Dendritic cell treated with granulocyte-macrophage colony-stimulating factor and Interleukin-4, amounts not matched to agents 40 ng/mL and 50 ng/mL, for 4 days (primary cell): ENCODE data around the gene CIAO2A.

Experiments
- H3K27ac Mint-ChIP-seq: one replicate; pipeline ENCODE4 v1.8.0; 2022; ENCODE audit warnings: mild to moderate bottlenecking, mixed read lengths
- H3K27me3 Mint-ChIP-seq: one replicate; pipeline ENCODE4 v1.8.0; 2022; ENCODE audit warnings: mild to moderate bottlenecking, mixed read lengths
- H3K36me3 Mint-ChIP-seq: one replicate; pipeline ENCODE4 v1.8.0; 2022; ENCODE audit warnings: low read depth, mixed read lengths
- H3K4me1 Mint-ChIP-seq: one replicate; pipeline ENCODE4 v1.8.0; 2022; ENCODE audit warnings: low read depth, mixed read lengths
- H3K4me3 Mint-ChIP-seq: one replicate; pipeline ENCODE4 v1.8.0; 2022; ENCODE audit warnings: mild to moderate bottlenecking, moderate library complexity, mixed read lengths
- H3K9me3 Mint-ChIP-seq: one replicate; pipeline ENCODE4 v1.8.0; 2022; ENCODE audit warnings: mixed read lengths
- intact Hi-C: fragments of 100-400 bp; cut with micrococcal nuclease; formaldehyde crosslinking; loops from one replicate; pipeline ENCODE4 v1.15.0; 2022

The CIAO2A gene

DNA sequence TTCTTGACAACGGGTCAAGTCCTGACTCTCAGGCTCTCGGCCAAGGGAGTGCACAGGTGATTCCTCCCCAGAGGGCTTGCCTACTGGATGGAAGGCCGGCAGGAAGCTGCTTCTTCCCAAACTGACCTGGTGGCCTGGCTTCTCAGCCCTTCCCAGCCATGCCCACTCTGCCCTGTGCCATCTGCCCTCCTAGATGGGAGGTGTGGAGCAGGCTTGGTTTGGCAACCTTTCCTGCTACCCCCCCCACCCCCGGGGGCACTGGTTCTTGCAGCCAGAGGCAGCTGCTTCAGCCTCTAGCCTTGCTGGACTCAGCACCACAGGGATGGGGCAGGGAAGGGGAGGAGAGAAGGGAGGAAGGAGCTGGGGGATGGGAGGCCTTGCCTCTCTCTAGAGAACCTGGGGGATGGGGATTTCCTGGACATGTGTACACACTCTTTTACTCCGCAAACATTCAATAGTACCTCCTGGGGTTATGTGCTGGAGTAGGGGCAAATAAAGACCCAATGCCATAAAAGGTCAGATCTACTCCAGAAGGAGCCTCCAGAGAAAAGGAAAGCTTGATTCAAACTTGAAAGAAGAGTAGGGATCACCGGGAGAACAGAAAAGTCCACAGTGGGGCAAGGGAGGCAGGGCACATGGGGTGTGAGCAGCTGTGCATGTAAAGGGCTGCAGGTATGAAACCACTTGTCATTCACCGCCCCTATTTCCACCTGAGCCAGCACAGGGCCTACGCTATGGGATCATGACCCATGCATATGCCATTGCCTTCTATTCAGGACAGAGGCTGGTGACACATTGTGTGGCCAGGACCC lies 43.2 kb downstream of the CIAO2A start:
- H3K9me3 Mint-ChIP-seq: no peaks in the 10 kb centered on the region
- no peak overlapping the region for H3K27ac Mint-ChIP-seq
- intact Hi-C loops: no loop called here
- no peak overlapping the region for H3K4me3 Mint-ChIP-seq
- H3K4me1 Mint-ChIP-seq: peaks cover 62% of the 10 kb centered on the region
- H3K27me3 Mint-ChIP-seq: peaks cover 65% of the 10 kb centered on the region
- no peaks in the 10 kb centered on the region for H3K36me3 Mint-ChIP-seq

GRCh38 chr15:64048781-64049460 lies 44.7 kb downstream of the CIAO2A start:
- no peaks in the 10 kb centered on the region for H3K9me3 Mint-ChIP-seq
- peaks cover 76% of the 10 kb centered on the region for H3K4me1 Mint-ChIP-seq
- H3K36me3 Mint-ChIP-seq: no peaks in the 10 kb centered on the region
- intact Hi-C loops: loop anchor here (5.0 to 10.0 kb wide), 3 partner anchors 62 to 154 kb away; no protein-coding TSS in a partner anchor
- no peak overlapping the region for H3K27ac Mint-ChIP-seq
- peaks cover 71% of the 10 kb centered on the region for H3K27me3 Mint-ChIP-seq
- H3K4me3 Mint-ChIP-seq: no peak overlapping the region

DNA sequence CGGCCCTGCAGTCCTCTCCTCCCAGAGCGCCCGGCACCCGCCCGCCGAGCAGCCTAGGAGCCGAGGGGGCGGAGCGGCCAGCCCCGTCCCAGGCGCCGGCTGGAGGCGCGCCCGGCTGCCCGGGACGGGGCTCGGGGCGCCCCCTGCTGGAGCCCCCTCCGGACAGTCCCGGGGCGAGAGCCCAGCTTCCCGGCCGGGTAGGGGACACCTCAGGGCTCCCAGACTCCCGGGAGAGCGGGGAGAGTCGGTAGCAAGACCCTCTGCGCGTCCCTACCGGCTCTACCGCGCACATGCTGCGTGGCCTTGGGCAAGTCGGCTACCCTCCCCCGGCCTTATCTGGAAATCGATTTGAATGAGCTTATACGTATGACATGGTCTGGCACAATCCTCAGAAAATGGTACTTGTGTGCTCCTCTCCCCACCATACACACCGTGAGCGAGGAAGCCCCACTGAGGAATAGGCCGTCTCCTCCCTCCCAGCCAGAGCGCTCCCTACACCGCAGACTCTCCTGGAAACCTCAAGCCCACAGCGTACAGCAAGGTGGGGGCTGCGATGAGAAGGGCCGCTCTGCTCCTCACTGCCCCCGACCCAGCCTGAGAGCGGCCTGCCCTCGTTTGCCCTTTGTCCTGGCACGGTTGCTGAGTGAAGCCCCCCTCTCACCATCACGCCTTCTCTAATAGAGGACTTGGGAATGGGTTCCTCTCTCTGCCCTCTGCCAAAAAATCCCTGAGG lies 47.1 kb downstream of the CIAO2A start, which contains the start of gene DAPK2:
Gene DAPK2, minus strand, starts transcription at position 65 of the 733 bp plus-strand sequence. CDS start 6,224 bp downstream, outside the sequence.
- no peak within 1 kb of the TSS for H3K27ac Mint-ChIP-seq
- peaks cover 73% of the 10 kb centered on the region for H3K27me3 Mint-ChIP-seq
- no peaks in the 10 kb centered on the region for H3K36me3 Mint-ChIP-seq
- H3K4me1 Mint-ChIP-seq: peaks cover 73% of the 10 kb centered on the region
- intact Hi-C loops: loop anchor here (5.0 to 10.0 kb wide), 3 partner anchors 59 to 152 kb away; no protein-coding TSS in a partner anchor
- H3K4me3 Mint-ChIP-seq: peak within 1 kb of the TSS; percentile 54
- no peaks in the 10 kb centered on the region for H3K9me3 Mint-ChIP-seq

DNA sequence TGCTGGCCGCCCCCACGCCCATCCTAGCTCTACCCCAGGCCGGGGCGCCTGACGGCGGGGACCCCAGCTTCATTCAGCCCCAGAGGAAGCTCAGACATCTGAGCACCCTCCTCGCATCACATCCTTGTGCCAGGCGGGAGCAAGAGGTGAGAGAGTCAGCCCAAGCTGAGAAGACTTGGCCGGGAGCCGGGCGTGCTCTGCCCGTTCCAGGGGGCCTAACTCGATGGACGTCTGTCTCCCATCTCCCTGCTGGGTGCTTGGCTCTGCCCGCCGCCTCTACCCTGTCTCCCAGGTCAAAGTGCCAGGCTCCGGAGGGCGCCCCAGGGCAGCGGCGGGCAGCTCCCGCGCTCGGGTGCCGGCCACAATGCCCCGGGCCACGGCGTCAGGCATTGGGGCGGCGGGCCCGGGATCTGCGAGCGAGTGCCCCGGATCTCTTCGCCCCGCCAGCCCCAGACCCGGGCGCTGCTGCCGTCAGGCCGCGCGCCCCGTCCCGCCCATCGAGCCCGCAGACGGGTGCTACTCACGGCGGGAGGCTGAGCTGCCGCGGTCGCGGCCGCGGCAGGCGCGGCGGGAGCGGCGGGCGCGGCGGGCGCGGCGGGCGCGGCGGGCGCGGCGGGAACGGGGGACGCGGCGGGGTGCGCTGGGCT lies 47.7 kb downstream of the CIAO2A start:
- intact Hi-C loops: loop anchor here (5.0 to 10.0 kb wide), 3 partner anchors 59 to 151 kb away; no protein-coding TSS in a partner anchor
- Mint-ChIP-seq H3K27ac (no peak overlapping the region), H3K9me3 (no peaks in the 10 kb centered on the region), H3K4me1 (peaks cover 67% of the 10 kb centered on the region), H3K27me3 (peaks cover 74% of the 10 kb centered on the region), H3K4me3 (peak overlapping the region; percentile 45), H3K36me3 (no peaks in the 10 kb centered on the region)

GRCh38 chr15:64045101-64045435 lies 48.6 kb downstream of the CIAO2A start:
- Mint-ChIP-seq H3K27me3 (peaks cover 67% of the 10 kb centered on the region), H3K36me3 (no peaks in the 10 kb centered on the region), H3K4me1 (peaks cover 61% of the 10 kb centered on the region), H3K9me3 (no peaks in the 10 kb centered on the region), H3K4me3 (no peak overlapping the region), H3K27ac (no peak overlapping the region)
- intact Hi-C loops: loop anchor here (5.0 to 10.0 kb wide), 3 partner anchors 58 to 150 kb away; no protein-coding TSS in a partner anchor

DNA sequence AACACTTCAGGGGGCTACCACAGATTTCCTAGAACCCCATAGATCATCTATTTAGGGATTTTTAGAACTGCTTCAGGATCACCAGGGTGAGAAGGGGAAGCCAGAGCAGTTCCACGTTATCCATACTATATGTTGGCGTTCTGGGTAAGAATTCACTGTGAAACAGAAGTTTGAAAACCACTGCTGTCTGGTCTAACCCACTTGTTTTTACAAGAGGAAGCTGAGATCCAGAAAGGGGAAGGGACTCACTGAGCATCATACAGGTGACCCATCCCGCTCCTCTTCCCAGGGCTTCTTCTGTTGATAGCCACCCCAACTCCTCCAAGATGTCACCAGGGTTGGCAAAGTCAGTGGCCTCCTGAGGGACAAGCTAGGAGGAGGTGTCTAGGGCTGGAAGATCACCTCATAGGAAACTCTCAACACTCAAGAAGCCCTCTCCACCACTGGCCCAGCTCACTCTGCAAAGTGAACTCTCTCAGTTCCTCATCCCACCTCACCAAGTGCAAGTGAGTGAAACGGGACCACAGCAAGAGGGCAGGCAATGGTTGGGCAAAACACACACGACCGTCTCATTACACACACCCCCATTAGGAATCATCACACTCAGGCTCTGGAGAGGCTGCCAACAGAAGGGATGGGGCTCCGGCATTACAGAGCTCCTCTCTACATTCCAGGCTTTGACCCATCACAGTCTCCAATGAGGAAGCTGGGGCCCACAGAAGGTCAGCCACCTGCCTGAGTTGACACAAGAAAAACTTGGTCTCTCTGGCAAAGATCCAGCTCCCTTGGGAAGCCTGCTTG lies 49.1 kb downstream of the CIAO2A start:
- peaks cover 66% of the 10 kb centered on the region for H3K27me3 Mint-ChIP-seq
- H3K4me1 Mint-ChIP-seq: peaks cover 60% of the 10 kb centered on the region
- H3K9me3 Mint-ChIP-seq: no peaks in the 10 kb centered on the region
- intact Hi-C loops: loop anchor here (5.0 to 10.0 kb wide), 3 partner anchors 57 to 150 kb away; no protein-coding TSS in a partner anchor
- no peak overlapping the region for H3K27ac Mint-ChIP-seq
- H3K36me3 Mint-ChIP-seq: no peaks in the 10 kb centered on the region
- no peak overlapping the region for H3K4me3 Mint-ChIP-seq

DNA sequence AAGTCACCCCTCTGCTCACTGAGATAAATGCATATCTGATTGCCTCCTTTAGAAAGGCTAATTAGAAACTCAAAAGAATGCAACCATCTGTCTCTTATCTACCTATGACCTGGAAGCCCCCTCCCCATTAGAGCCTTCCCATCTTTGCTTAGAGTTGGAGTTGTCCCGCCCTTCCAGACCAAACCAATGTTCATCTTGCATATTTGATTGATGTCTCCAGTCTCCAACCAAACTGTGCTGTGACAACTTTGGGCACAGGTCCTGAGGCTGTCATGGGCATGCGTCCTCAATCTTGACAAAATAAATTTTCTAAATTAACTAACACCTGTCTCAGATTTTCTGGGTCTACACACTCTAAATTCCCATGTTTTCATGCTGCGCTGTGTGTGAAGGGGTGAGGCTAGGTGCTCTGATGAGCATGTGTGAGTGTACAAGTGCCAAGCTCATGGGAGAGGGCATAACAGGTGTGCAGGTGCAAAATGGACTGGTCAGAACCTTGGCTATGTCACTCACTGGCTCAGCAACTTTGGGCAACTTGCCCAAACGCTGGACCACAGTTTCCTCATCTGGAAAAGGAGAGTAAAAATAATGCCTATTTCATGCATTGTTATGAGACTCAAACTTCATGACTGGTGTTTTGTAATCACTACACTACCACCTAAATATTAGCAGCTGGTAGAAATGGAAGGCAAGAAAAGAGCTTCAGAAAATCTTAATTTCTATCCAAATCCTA lies 54.6 kb downstream of the CIAO2A start:
- H3K4me1 Mint-ChIP-seq: peaks cover 57% of the 10 kb centered on the region
- no peak overlapping the region for H3K4me3 Mint-ChIP-seq
- H3K9me3 Mint-ChIP-seq: no peaks in the 10 kb centered on the region
- no peak overlapping the region for H3K27ac Mint-ChIP-seq
- peaks cover 45% of the 10 kb centered on the region for H3K27me3 Mint-ChIP-seq
- intact Hi-C loops: no loop called here
- H3K36me3 Mint-ChIP-seq: no peaks in the 10 kb centered on the region

- H3K36me3 Mint-ChIP-seq: no peaks in the 10 kb centered on the region
- no peaks in the 10 kb centered on the region for H3K9me3 Mint-ChIP-seq
- no peak overlapping the region for H3K27ac Mint-ChIP-seq
- H3K4me3 Mint-ChIP-seq: no peak overlapping the region
- intact Hi-C loops: no loop called here
- peaks cover 48% of the 10 kb centered on the region for H3K4me1 Mint-ChIP-seq
- peaks cover 37% of the 10 kb centered on the region for H3K27me3 Mint-ChIP-seq
Measured at GRCh38 chr15:64037966-64038365, 55.7 kb downstream of the CIAO2A start.

GRCh38 chr15:64037116-64037515 lies 56.5 kb downstream of the CIAO2A start:
- intact Hi-C loops: no loop called here
- Mint-ChIP-seq H3K4me1 (peaks cover 48% of the 10 kb centered on the region), H3K4me3 (no peak overlapping the region), H3K27me3 (peaks cover 32% of the 10 kb centered on the region), H3K36me3 (no peaks in the 10 kb centered on the region), H3K27ac (no peak overlapping the region), H3K9me3 (no peaks in the 10 kb centered on the region)

DNA sequence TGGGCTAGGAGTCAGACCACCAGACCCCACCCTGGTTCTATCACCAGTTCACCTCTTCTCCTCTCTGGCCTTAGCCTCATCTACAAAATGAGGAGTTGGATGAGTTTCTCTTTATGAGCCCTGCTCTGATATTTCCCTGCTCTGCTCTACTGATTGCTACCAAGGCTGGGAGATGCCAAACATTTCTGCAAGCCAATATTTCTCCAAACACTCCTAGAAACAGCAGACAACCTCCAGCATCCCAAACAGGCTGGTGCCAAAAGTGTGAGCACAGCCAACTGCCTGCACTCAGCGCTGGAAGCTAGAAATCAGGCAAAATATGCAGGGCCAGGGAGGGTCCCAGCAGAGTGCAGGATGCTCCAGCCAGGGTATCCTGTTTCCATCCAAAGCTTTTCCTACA lies 58.1 kb downstream of the CIAO2A start:
- intact Hi-C loops: no loop called here
- Mint-ChIP-seq H3K4me3 (no peak overlapping the region), H3K9me3 (no peaks in the 10 kb centered on the region), H3K36me3 (no peaks in the 10 kb centered on the region), H3K4me1 (peaks cover 48% of the 10 kb centered on the region), H3K27ac (no peak overlapping the region), H3K27me3 (peaks cover 24% of the 10 kb centered on the region)

DNA sequence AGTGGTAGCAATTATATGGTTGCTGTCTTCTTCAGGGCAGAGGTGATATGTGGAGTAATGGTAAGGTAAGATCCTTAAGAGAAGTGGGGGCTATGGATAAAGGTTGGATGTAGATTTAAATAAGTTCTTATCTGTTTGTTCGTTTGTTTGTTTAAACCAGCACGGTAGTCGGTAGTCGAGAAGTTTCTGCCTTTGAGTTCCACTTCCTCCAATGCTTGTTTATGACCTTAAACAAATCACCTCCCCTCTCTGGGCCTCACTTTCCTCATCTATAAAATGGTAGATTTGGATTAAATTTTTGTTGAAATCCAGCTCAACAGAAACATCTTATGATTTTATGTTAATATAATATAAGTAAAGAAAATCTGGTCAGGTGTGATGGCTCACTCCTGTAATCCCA lies 59.1 kb downstream of the CIAO2A start:
- H3K27me3 Mint-ChIP-seq: peaks cover 20% of the 10 kb centered on the region
- intact Hi-C loops: no loop called here
- H3K27ac Mint-ChIP-seq: no peak overlapping the region
- peaks cover 42% of the 10 kb centered on the region for H3K4me1 Mint-ChIP-seq
- no peak overlapping the region for H3K4me3 Mint-ChIP-seq
- H3K36me3 Mint-ChIP-seq: no peaks in the 10 kb centered on the region
- H3K9me3 Mint-ChIP-seq: no peaks in the 10 kb centered on the region

- no peaks in the 10 kb centered on the region for H3K36me3 Mint-ChIP-seq
- peaks cover 3% of the 10 kb centered on the region for H3K27me3 Mint-ChIP-seq
- H3K9me3 Mint-ChIP-seq: no peaks in the 10 kb centered on the region
- intact Hi-C loops: no loop called here
- H3K4me1 Mint-ChIP-seq: peaks cover 21% of the 10 kb centered on the region
- H3K4me3 Mint-ChIP-seq: no peak overlapping the region
- H3K27ac Mint-ChIP-seq: no peak overlapping the region
Measured at GRCh38 chr15:64032329-64032728, 61.3 kb downstream of the CIAO2A start.
